ENCODE results near the gene VMP1. TPM values are rescaled to one million over a fixed set of nuclear protein-coding genes. Genes with fewer than 3 reads are reported as not detected.
"Not testable (repeated sequence)": the region's sequence is repeated elsewhere in the genome, so short reads cannot be mapped to it uniquely, and the experiment has no call there.

VMP1 gene
- total RNA-seq, 1 donor from 2014 or later: 245 TPM

DNA sequence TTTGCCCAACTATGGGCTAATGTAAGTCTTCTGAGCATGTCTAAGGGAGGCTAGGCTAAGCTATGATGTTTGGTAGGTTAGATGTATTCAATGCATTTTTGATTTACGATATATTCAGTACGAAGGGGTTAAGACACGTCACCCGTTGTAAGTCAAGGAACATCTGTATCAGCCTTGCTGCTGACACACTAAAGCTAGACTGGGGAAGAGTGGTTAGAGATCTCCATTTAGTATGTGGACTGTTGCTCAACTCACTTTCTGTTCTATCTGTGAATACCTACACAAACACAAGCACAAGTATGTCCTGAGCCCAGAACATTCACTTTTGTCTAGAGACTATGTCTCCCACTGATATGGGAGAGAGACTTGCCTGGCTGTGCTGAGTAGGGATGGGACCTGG lies 71.5 kb downstream of the VMP1 start:
- DNase-seq (ENCODE audit: low read depth): no peak

DNA sequence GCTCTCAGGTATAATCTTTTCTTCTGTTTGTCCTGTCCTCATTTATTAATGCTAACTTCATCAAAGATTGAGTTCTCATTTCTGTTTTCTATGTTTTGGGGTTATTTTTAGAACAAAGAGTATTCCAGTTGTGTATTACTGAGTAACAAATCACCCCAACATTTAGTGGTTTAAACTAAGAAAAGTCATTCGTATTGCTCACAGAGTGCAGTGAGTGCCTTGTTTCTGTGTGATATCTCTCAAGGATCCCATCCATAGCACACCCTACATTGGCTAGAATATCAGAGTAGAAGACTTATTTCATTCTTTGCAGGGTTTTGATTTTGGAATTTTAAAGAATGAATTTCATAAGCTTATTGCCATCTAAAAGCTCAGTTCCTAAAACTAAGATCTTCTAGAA lies 72.1 kb downstream of the VMP1 start:
- no peak for DNase-seq (ENCODE audit: low read depth)

- DNase-seq (ENCODE audit: low read depth): not testable (repeated sequence)
Observed at GRCh38 chr17:59780548-59780947, 73.1 kb downstream of the VMP1 start.

- peak; percentile 92 for DNase-seq (ENCODE audit: low read depth)
Observed at GRCh38 chr17:59783221-59784047, 76.0 kb downstream of the VMP1 start.

DNA sequence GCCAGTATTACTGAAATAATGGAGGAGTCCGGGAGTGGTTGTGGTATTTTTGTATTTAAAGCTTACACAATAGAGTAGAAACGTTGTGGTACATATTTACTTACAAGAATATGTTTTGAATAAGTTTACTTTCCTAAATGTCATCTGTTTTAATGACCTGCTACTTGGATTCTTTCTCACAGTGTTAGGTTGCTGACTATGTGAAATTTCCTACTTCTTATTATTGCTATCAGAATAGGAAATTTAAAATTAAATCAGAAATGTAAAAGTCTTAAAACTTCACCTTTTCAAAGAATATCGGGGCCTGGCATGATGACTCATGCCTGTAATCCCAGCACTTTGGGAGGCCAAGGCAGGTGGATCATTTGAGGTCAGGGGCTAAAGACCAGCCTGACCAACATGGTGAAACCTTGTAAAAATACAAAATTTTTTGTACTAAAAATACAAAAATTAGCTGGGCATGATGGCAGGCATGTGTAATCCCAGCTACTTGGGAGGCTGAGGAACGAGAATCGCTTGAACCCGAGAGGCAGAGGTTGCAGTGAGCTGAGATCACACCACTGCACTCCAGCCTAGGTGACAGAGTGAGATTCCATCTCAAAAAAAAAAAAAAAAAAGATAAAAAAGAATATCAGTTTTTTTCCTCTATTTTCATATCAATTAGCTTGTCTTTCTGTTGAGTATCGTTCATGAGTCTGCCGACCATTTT lies 77.8 kb downstream of the VMP1 start:
- DNase-seq (ENCODE audit: low read depth): peak; percentile 60

DNA sequence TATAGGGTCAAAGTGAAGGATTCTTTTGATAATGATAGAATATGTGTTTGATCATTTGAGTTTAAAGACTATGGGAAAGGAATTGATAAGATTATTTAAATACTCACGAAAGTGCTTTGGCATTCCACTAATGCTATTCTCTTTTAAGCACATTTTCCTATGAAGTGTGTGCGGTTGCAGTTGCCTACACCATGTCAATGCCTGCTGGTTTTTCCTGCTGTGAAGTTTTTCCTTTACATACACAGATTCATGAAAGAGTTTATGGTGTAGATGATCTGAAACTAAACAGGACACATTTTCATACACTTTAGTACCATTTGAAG lies 78.7 kb downstream of the VMP1 start:
- no peak for DNase-seq (ENCODE audit: low read depth)

- peak; percentile 100 for DNase-seq (ENCODE audit: low read depth)
Observed at GRCh38 chr17:59786536-59787319, 79.3 kb downstream of the VMP1 start.

DNA sequence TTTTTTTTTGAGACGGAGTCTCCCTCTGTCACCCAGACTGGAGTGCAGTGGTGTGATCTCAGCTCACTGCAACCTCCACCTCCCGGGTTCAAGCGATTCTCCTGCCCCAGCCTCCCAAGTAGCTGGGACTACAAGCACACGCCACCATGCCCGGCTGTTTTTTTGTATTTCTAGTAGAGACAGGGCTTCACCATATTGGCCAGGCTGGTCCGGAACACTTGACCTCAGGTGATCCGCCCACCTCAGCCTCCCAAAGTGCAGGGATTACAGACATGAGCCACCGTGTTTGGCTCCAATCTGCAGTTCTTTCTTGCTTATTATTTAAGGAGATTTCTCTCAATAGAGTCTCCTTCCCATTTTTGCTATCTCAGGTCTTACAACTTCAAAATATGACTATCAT lies 82.4 kb downstream of the VMP1 start:
- not testable (repeated sequence) for DNase-seq (ENCODE audit: low read depth)

GRCh38 chr17:59790418-59790817 lies 83.0 kb downstream of the VMP1 start:
- DNase-seq (ENCODE audit: low read depth): not testable (repeated sequence)

DNA sequence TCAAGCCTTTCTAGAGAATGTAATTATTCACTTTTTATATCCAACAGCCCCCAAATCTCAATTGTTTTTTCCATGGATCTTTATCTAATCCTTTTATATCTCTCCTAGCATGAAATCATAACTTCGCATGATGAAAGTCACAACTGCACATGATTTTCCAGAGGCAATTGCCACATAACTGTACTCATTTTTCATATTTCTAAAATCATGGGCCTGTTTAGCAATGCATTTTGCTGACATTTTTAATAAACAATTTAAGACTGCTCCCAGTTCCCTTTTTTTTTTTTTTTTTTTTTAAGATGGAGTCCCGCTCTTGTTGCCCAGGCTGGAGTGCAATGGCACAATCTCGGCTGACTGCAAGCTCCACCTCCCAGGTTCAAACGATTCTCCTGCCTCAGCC lies 83.5 kb downstream of the VMP1 start:
- DNase-seq (ENCODE audit: low read depth): no peak

GRCh38 chr17:59791603-59792457 lies 84.4 kb downstream of the VMP1 start:
- peak; percentile 18 for DNase-seq (ENCODE audit: low read depth)

DNA sequence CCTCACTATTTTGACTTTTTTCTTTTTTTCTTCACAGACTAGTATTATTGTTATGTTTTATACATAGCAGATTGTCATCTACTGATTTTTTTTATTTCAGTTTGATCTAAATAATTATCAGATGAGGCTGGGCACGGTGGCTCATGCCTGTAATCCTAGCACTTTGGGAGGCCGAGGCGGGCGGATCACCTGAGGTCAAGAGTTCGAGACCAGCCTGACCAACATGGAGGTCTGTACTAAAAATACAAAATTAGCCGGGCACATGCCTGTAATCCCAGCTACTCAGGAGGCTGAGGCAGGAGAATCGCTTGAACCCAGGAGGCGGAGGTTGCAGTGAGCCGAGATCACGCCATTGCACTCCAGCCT lies 85.0 kb downstream of the VMP1 start:
- DNase-seq (ENCODE audit: low read depth): not testable (repeated sequence)

GRCh38 chr17:59793205-59793604 lies 85.8 kb downstream of the VMP1 start:
- no peak for DNase-seq (ENCODE audit: low read depth)

DNA sequence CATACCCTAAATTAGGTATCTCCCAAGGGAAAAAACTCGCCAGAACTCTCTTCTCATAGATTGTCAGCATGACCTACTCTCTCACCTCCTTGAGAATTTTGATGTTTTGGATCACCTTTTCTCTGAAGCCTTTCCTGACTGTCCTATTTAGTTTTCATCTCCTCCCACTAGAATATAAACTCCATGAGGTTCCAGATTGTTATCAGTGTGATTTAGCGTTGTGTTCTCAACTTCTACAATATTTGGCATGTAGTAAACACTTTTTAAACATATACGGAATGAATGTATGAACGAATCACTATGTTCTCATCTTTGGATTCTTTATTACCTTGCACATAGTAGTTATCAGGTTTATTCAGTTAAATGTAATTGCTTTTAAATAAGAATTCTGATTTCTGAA lies 88.7 kb downstream of the VMP1 start:
- no peak for DNase-seq (ENCODE audit: low read depth)

GRCh38 chr17:59796785-59797205 lies 89.3 kb downstream of the VMP1 start:
- DNase-seq (ENCODE audit: low read depth): no peak

DNA sequence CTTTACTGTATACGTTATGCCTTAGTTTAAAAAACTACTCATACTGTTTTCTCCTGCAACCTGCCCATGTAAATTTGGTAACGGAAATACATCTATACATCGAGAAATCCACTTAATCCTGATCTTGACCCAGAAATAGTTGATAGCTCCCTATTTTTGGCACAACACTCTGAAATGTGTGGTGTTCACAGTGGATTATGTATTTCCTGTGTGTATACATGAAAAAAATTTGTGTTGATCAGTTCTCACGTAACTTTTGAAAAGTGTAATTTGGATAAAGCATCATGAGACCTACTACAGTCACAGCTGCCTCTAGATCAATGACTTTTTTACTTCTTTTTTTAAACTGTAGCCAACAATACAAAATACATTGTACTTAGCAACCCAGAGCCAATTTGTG lies 90.7 kb downstream of the VMP1 start:
- DNase-seq (ENCODE audit: low read depth): no peak

DNA sequence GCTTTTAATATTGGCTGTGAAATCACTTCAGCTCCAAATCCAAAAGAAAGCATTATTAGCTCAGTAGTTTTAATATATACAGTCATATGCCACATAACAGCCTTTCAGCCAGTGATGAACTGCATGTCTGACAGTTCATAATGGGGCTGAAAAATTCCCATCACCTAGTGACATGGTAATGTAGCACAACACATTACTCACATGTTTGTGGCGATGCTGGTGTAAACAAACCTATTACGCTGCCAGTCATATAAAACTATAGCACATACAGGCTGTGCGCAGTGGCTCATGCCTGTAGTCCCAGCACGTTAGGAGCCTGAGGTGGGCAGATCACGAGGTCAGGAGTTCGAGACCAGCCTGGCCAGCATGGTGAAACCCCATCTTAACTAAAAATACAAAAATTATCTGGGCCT lies 93.1 kb downstream of the VMP1 start:
- peak; percentile 42 for DNase-seq (ENCODE audit: low read depth)

DNA sequence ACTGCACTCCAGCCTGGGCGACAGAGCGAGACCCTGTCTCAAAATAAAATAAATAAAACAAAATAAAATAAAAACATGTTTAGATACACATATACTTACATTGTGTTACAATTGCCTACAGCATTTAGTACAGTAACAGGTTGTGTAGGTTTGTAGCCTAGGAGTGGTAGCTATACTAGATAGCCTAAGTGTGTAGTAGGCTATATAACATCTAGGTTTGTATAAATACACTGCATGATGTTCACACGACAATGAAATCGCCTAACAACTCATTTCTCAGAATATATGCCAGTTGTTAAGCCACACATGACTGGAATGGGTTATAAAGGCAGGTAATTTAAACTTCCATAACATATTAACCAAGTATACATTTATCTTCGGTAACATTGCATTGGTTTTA lies 94.7 kb downstream of the VMP1 start:
- DNase-seq (ENCODE audit: low read depth): no peak

DNA sequence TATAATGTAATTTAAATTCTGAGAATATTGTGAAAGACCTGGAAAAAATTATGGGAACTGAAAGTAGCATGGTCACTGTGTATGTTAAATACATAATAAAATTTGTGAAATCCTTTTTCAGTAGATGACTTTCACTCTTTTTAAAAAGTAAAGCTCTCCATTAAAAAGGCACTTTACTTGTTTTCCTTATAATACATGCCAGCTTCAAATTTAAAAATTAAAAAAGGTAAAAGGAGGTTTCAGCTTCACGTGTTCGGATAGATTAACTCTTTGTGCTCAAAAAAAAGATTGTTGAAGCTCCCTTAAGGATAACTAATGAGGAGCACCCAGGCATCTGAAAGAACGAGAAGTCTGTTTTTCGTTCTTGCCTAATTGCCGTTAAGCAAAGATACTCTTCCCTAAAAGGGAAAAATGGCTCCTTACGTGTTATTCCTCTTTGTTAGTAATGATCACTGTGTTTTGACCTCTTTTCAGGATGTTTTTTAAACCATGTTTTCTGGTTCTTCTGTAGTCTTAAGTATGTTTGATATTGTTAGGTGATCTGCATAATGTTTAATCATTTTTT lies 97.5 kb downstream of the VMP1 start:
- no peak for DNase-seq (ENCODE audit: low read depth)

DNA sequence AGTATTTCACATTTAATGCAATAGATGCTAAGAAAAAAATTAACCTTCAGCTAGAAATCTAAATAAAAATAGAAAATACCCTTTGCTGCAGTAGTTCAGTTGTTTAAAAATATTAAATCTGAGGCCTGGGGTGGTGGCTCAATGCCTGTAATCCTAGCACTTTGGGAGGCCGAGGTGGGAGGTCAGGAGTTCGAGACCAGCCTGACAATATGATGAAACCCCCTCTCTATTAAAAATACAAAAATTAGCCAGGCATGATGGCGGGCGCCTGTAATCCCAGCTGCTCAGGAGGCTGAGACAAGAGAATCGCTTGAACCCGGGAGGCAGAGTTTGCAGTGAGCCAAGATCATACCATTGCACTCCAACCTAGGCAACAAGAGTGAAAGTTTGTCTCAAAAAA lies 98.9 kb downstream of the VMP1 start:
- not testable (repeated sequence) for DNase-seq (ENCODE audit: low read depth)

DNA sequence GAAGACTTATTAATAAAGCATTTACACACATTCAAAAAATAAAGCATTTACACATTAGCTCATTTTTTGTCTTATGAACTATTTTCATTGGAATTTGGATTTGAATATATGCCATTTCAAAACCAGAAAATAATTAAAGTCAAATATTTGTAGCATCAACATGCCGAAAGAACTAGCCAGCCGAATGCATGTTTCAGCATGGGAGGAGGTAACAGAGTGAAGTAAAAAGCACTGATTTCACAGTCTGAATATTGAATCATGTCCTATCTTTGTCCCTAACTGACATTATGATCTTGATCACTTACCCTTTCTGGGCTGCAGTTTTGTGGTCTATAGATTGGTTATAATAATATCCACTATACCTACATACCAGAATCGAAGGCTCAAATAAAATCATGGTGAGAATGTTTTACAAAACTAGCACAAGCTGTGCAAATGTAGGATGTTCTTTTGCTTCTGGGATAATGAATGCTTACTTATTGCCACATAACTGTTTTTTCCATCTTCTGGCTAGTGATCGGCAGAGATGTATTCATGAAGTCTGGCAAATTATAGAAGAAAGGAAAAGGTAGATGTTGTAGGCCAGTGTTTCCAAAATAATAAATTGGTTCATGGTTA lies 100.5 kb downstream of the VMP1 start:
- DNase-seq (ENCODE audit: low read depth): no peak

All from renal cortical epithelial cell (primary cell).